GM12892 (cell line): ENCODE measurements around the gene NARS2.

Experiments
- POLR2A ChIP-seq: IDR thresholded peaks from 2 replicates; pipeline ENCODE4 v1.6.1; 2011; ENCODE audit warnings: low read depth, low read length, control low read depth
- POLR2AphosphoS5 ChIP-seq: IDR thresholded peaks from 2 replicates; pipeline ENCODE4 v1.6.1; 2011; ENCODE audit warnings: low read depth, low read length, control low read depth
- TAF1 ChIP-seq: IDR thresholded peaks from 2 replicates; pipeline ENCODE4 v1.6.1; 2011; ENCODE audit warnings: low read depth, mild to moderate bottlenecking, control low read depth, low read length, borderline replicate concordance

GRCh38 chr11:78432956-78433355 is 141.7 kb downstream of the NARS2 start:
- no peak for TF ChIP-seq TAF1
- no peak for TF ChIP-seq POLR2A
- TF ChIP-seq POLR2AphosphoS5: no peak
